22Rv1 (cell line): ENCODE data around the gene PCP2.

Experiments
- ZFX ChIP-seq: fragments of 450-650 bp; IDR thresholded peaks from 2 replicates; pipeline ENCODE4 v1.6.1; 2017; ENCODE audit warnings: antibody characterized with exemption, borderline replicate concordance
- TF ChIP-seq, protein P1 (sequence below): fragments of 450-650 bp; IDR thresholded peaks from 2 replicates; pipeline ENCODE4 v1.5.1; 2017; ENCODE audit warnings: mild to moderate bottlenecking

DNA sequence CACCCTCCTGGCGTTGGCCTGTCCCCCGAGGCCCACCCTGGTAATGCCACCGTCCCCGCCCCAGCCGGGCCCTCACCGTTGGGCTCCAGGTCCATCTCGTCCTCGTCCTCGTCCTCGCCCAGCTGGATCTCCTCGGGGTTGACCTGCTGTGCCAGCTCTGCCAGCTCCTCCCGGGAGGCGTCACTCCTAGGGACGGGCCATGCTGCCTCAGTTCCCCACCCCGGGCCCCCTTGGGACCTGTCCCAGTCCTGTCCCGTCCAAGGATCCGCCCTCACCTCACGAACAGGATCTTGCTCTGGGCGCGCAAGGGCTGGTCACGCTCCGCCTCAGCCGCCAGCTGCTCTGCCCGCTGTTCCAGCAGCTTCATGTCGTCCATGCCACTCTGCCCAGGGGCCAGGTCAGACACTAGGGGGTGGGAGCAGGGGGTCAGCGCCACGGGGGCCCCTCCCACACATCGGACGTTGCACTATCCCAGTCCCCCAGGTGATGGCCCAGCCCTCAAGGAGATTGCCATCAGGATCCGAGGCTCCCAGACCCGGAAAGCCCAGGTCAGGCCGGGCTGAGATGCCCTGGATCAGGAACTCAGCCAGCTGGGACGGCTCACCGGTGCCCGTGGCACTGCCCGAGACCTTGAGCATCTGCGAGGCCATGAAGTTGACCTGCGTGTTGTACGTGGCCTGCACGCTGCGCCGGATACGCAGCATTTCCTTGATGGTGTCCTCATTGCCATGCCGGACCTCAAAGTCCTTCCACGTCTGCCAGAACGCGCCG lies 13.7 kb downstream of the PCP2 start:
- TF ChIP-seq, protein P1, sequence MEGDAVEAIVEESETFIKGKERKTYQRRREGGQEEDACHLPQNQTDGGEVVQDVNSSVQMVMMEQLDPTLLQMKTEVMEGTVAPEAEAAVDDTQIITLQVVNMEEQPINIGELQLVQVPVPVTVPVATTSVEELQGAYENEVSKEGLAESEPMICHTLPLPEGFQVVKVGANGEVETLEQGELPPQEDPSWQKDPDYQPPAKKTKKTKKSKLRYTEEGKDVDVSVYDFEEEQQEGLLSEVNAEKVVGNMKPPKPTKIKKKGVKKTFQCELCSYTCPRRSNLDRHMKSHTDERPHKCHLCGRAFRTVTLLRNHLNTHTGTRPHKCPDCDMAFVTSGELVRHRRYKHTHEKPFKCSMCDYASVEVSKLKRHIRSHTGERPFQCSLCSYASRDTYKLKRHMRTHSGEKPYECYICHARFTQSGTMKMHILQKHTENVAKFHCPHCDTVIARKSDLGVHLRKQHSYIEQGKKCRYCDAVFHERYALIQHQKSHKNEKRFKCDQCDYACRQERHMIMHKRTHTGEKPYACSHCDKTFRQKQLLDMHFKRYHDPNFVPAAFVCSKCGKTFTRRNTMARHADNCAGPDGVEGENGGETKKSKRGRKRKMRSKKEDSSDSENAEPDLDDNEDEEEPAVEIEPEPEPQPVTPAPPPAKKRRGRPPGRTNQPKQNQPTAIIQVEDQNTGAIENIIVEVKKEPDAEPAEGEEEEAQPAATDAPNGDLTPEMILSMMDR = no peak
- no peak for TF ChIP-seq ZFX
